ENCODE data around the gene SCMH1. TPM values are rescaled to one million over a fixed set of nuclear protein-coding genes. Genes with fewer than 3 reads are reported as not detected.

SCMH1 gene
- total RNA-seq, 1 donor from 2014 or later, result 25.5 TPM

DNA sequence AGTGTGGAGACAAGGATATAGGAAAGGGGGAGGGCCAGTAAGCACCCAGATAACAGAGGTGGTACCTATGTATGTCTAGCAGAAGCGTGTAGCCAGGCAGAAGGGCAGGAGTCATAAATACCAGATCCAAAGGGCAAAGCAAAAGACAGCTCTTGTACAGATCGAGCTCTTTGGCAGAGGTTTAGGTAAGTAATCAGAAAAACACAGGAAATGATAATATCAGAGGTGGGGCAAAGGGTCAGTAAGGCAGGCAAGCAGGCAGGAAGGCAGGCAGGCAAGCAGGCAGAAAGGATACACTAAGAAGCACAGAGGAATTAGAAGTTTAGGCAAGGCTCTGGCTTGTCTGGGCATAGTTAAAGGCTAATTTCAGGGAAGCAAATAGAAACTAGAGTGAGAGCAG, 197.9 kb downstream of the SCMH1 start:
- DNase-seq (ENCODE audit: low read depth), result no peak
- H3K4me3 ChIP-seq (ENCODE audit: low read depth, low read length), result peak overlapping the region; percentile 51
- TF ChIP-seq, protein P1, sequence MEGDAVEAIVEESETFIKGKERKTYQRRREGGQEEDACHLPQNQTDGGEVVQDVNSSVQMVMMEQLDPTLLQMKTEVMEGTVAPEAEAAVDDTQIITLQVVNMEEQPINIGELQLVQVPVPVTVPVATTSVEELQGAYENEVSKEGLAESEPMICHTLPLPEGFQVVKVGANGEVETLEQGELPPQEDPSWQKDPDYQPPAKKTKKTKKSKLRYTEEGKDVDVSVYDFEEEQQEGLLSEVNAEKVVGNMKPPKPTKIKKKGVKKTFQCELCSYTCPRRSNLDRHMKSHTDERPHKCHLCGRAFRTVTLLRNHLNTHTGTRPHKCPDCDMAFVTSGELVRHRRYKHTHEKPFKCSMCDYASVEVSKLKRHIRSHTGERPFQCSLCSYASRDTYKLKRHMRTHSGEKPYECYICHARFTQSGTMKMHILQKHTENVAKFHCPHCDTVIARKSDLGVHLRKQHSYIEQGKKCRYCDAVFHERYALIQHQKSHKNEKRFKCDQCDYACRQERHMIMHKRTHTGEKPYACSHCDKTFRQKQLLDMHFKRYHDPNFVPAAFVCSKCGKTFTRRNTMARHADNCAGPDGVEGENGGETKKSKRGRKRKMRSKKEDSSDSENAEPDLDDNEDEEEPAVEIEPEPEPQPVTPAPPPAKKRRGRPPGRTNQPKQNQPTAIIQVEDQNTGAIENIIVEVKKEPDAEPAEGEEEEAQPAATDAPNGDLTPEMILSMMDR (conservative IDR thresholded peaks at IDR 0.05; ENCODE audit: low read depth, low read length), result no peak

DNA sequence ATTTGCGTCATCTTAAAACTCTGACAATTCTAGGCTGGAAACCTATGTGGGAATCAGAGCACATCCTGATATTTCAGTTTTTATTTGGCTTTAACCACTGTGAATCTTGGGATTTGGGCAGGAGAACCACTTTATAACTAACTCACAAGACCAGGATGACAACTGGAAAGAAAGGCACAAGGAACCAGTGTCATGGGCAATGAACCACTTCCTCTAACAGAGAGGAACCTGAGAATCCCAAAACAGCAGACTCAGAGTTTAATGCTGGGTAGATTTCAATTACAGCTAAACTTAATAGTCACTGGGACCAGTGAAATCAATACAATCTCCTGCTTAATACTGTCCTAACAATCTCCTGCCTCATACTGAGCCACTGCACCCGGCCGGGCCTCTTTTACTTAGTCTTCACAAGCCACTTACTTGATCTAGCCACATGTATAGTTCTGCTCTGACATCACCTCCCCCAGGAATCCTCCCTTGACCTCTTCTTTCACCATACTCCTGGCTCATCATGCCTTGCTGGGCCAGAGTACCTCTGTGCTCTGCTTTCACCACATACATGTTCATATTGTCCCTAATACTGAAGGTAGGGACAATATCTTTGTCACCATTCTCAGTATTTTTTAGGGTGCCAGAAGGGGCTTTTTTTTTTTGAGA, 200.4 kb downstream of the SCMH1 start:
- no peak overlapping the region for H3K4me3 ChIP-seq (ENCODE audit: low read depth, low read length)
- DNase-seq (ENCODE audit: low read depth), result peak; percentile 30
- TF ChIP-seq, protein P1 (conservative IDR thresholded peaks at IDR 0.05; ENCODE audit: low read depth, low read length), result no peak

DNA sequence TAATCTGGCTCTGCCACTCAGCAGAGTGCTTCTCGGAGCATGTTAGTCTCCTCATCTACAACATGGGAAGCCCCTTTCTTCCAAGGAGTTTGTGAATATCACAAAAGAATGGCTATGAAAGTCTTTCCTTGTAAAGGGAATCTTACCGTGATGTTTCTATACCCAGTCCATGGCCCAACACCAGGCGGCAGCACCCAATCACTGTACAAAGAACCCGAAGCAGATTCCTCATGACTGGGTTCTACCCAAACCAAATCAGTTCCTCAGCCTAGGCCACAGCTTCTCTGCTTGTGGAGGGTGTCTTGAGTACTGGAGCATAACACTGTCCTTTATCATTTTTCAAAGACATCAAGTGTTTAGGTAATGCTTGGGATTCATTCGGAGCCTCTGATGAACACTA, 204.0 kb downstream of the SCMH1 start:
- no peak overlapping the region for H3K4me3 ChIP-seq (ENCODE audit: low read depth, low read length)
- no peak for DNase-seq (ENCODE audit: low read depth)
- TF ChIP-seq, protein P1 (conservative IDR thresholded peaks at IDR 0.05; ENCODE audit: low read depth, low read length), result no peak

DNA sequence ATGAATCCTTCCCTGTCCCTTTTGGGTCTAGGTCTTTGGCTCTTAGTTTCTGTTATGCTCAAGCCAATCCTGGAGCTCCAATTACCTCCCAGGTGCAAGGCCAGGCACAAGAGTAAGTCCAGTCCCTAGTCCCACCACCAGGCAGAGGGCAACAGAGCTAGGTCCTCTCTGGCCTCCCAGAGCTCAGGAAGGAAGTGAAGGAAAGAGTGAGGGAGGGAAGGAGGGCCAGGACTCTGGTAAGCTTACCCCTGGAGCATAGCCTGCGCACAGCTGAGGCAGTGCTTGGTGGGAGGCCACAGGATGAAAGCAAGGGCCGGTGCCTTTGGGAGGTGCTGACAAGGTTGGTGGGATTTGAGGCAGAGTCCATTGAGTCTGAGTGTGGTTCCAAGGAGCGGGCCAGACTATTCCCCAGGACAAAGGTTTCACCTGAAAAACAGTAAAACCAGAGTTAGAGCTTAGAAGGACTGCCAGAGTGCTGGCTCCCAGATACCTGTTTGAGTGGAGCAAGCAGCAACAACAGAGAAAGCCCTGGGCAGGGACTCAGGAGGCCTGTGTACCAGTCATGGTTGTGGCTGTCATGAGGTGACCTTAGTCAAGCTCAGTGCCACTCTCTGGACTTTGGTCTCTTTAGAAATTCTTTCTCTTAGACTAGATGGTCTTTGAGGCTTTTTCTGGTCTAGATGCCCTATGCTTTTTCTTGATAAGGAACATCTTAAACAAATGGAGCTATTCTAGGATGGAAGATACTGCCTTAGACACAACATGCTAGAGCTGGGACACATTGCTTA, 204.8 kb downstream of the SCMH1 start:
- H3K4me3 ChIP-seq (ENCODE audit: low read depth, low read length), result no peak overlapping the region
- TF ChIP-seq, protein P1 (conservative IDR thresholded peaks at IDR 0.05; ENCODE audit: low read depth, low read length), result no peak
- DNase-seq (ENCODE audit: low read depth), result no peak

DNA sequence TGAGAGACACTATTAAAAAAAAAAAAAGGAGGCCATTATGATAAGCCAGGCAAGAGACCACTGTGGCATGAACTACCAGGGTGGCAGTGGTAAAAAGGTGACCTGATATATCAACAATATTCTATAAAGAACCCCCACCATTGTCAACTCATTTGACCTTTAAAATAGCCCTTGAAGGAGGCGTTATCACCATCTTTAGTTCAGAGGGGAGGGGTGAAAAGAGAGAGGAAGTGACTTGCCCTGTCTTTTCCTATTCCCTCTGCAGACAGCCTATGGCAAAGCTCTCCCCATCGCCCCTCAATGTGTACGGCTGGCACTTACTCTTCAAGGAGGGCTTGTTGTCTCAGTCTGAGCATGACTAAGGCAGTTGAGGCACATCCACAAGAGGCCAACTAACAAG, 208.8 kb downstream of the SCMH1 start:
- no peak for DNase-seq (ENCODE audit: low read depth)
- H3K4me3 ChIP-seq (ENCODE audit: low read depth, low read length), result no peak overlapping the region
- TF ChIP-seq, protein P1 (conservative IDR thresholded peaks at IDR 0.05; ENCODE audit: low read depth, low read length), result no peak

DNA sequence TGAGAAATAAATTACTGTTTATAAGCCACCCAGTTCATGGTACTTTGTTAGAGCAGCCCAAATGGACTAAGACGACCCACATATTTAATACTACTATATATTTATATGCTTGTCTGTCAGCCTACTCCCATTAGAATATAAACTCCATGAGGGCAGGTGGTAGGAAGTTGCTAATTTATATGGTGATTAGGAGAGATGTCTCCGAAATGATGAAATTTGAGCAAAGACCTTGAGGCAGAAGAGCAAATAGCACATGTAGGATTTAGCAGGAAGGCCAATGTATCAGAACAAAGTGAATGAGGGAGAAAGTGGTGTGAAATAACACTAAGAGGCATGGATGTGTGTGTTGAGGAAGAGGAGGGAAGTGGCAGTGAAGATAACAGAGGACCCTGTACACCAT, 210.0 kb downstream of the SCMH1 start:
- TF ChIP-seq, protein P1 (conservative IDR thresholded peaks at IDR 0.05; ENCODE audit: low read depth, low read length), result no peak
- H3K4me3 ChIP-seq (ENCODE audit: low read depth, low read length), result no peak overlapping the region

More for the DNA sequence above, 210.0 kb downstream of the SCMH1 start:
- DNase-seq (ENCODE audit: low read depth), result no peak

All from epithelial cell of proximal tubule (primary cell).